ENCODE data around the gene SNX14. TPM values are rescaled to one million over a fixed set of nuclear protein-coding genes. Genes with fewer than 3 reads are reported as not detected.

The SNX14 gene
- total and polyA plus RNA-seq, 2 of the 8 experiments (the other 6 are each of a cell fraction or from before 2014, with no cell fraction given): 11.9 to 24.2 TPM

DNA sequence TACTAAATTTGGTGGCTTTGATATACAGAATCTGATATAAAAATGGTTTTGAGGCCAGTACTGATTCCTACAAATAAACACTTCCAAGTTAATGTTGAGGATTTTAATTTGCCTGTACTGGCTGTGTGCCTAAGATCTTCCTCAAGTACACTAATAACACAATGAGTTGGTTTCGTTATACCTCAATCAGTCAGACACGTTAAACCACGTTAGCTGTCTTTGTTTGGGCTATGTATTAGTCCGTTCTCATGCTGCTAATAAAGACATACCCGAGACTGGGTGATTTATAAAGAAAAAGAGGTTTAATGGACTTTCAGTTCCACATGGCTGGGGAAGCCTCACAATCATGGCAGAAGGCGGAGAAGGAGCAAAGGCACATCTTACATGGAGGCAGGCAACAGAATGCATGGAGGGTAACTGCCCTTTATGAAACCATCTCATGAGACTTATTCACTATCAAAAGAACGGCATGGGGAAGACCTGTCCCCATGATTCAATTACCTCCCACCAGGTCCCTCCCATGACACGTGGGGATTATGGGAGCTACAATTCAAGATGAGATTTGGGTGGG lies 97.6 kb downstream of the SNX14 start:
- no peak overlapping the region for H2BK15ac ChIP-seq (ENCODE audit: low read length)
- H3K9ac ChIP-seq (replicated peaks in 1 of 4; ENCODE audit: extremely low read depth in 1 of 4, low read depth in 3 of 4, low read length in 3 of 4): no peak overlapping the region
- H3K9me3 ChIP-seq (ENCODE audit: insufficient read depth in 2 of 2, low read depth in 1 of 2, low read length in 1 of 2): peaks cover 7 to 8% of the 10 kb centered on the region in 2 experiments; a peak in 3 of 4 replicates
- H3K18ac ChIP-seq (ENCODE audit: extremely low read depth, low read length): no peak overlapping the region
- no peaks in the 10 kb centered on the region for H3K79me2 ChIP-seq (ENCODE audit: control insufficient read depth in 1 of 2, insufficient read depth in 2 of 2, low read length in 2 of 2)
- 88% methylated on average over 8 of the region's 8 CpGs; no CpG with 5 or more reads in 1 of the 2 experiments for WGBS, 2 experiments (ENCODE audit: extremely low coverage in 1 of 2, insufficient coverage in 1 of 2, insufficient read length in 1 of 2, insufficient replicate concordance in 2 of 2, low coverage in 1 of 2, low lambda C conversion rate in 2 of 2, missing lambda C conversion rate in 1 of 2)
- H3K23me2 ChIP-seq (ENCODE audit: low read depth, low read length): no peaks in the 10 kb centered on the region
- H3K27ac ChIP-seq (ENCODE audit: low read depth, low read length): no peak overlapping the region
- no peak overlapping the region for H4K5ac ChIP-seq (ENCODE audit: insufficient read length, low read depth, low read length)
- H2AFZ ChIP-seq (ENCODE audit: low read length): no peak overlapping the region
- no peak overlapping the region for H2AK5ac ChIP-seq (ENCODE audit: low read depth, low read length)
- no peak overlapping the region for H3K4me3 ChIP-seq (ENCODE audit: extremely low read depth in 1 of 4, insufficient read depth in 2 of 4, low read depth in 3 of 4, low read length in 4 of 4)
- no peak overlapping the region for H3K23ac ChIP-seq (ENCODE audit: insufficient read length)
- no peak overlapping the region for H3K4me2 ChIP-seq (ENCODE audit: insufficient read depth in 1 of 2, low read depth in 2 of 2, low read length in 2 of 2)
- H3K4me1 ChIP-seq (replicated peaks in 1 of 4; ENCODE audit: control insufficient read depth in 3 of 4, insufficient read depth in 4 of 4, low read length in 3 of 4): no peaks in the 10 kb centered on the region
- POLR2A ChIA-PET (ENCODE audit: partially characterized antibody): no interaction called here
- CTCF ChIA-PET (ENCODE audit: partially characterized antibody): interaction anchor here (0.6 to 9.5 kb wide), 3 partner anchors 13 to 172 kb away, joined by 3 to 71 read pairs (median 4); no protein-coding TSS in a partner anchor
- H2BK12ac ChIP-seq (ENCODE audit: low read depth, low read length): no peak overlapping the region
- no peak overlapping the region for H3K14ac ChIP-seq (ENCODE audit: insufficient read length)
- no peaks in the 10 kb centered on the region for H3K36me3 ChIP-seq (ENCODE audit: control insufficient read depth in 2 of 4, insufficient read depth in 4 of 4, low read length in 3 of 4)
- no peak for TF ChIP-seq KDM5A (IDR thresholded peaks at IDR 0.05; ENCODE audit: low read length)
- no peak for TF ChIP-seq ASH2L (IDR thresholded peaks at IDR 0.05; ENCODE audit: low read length)
- no peak for TF ChIP-seq BRCA1 (IDR thresholded peaks at IDR 0.05; ENCODE audit: low read depth, low read length)
- no peaks in the 10 kb centered on the region for H3K79me1 ChIP-seq (ENCODE audit: low read depth, low read length)
- no peak overlapping the region for H3K4ac ChIP-seq (replicated peaks; ENCODE audit: insufficient read length, low read depth, low read length)
- no peak overlapping the region for H4K8ac ChIP-seq (ENCODE audit: extremely low read depth, insufficient read depth, low read length)
- H2BK120ac ChIP-seq (replicated peaks; ENCODE audit: low read depth, low read length): no peak overlapping the region
- DNase-seq (ENCODE audit: low read depth in 1 of 2, low spot score in 2 of 2) (no peak), FAIRE-seq (no peak)
- no peaks in the 10 kb centered on the region for H4K20me1 ChIP-seq (replicated peaks in 1 of 2; ENCODE audit: control insufficient read depth in 1 of 2, insufficient read depth in 2 of 2, low read length in 2 of 2)
- no peak overlapping the region for H4K91ac ChIP-seq (replicated peaks; ENCODE audit: insufficient read length, low read length)
- no peak overlapping the region for H2BK5ac ChIP-seq (ENCODE audit: low read depth, low read length)
- H3K56ac ChIP-seq (replicated peaks; ENCODE audit: insufficient read length, low read depth, low read length): no peak overlapping the region
- H3K27me3 ChIP-seq (replicated peaks in 1 of 4; ENCODE audit: control insufficient read depth in 3 of 4, extremely low read depth in 1 of 4, insufficient read depth in 3 of 4, low read length in 3 of 4): no peaks in the 10 kb centered on the region
- H2BK20ac ChIP-seq (ENCODE audit: low read length): no peak overlapping the region

Measured in H1 (cell line).